MG63 (cell line): ENCODE results near the gene MEIS2. TPM values are rescaled to one million over a fixed set of nuclear protein-coding genes. Genes with fewer than 3 reads are reported as not detected.

Experiments used
- DNase-seq: peaks from one replicate; pipeline ENCODE4 v3.0.0-alpha.2; 2020
- H3K27me3 ChIP-seq: fragments of 250-450 bp; sonication (Bioruptor Pico); 2 replicates; pipeline ENCODE4 v1.5.1; 2020; ENCODE audit warnings: mild to moderate bottlenecking, moderate library complexity
- H3K36me3 ChIP-seq: fragments of 250-450 bp; sonication (Bioruptor Pico); 2 replicates; pipeline ENCODE4 v1.5.1; 2020; ENCODE audit warnings: mild to moderate bottlenecking, moderate library complexity
- H3K4me3 ChIP-seq: fragments of 250-450 bp; sonication (Bioruptor Pico); 2 replicates; pipeline ENCODE4 v1.5.1; 2020; ENCODE audit warnings: mild to moderate bottlenecking, moderate library complexity
- H3K9me3 ChIP-seq: fragments of 250-450 bp; sonication (Bioruptor Pico); 2 replicates; pipeline ENCODE4 v1.5.1; 2020; ENCODE audit warnings: mild to moderate bottlenecking, moderate library complexity
- total RNA-seq: library from RNA; depleted of rRNA; stranded (reverse); fragments of >200 nt; shearing (Covaris generic); gene quantifications from 2 replicates; pipeline ENCODE4 v1.2.3, GENCODE V29; 2014; ENCODE audit warnings: low replicate concordance

Gene MEIS2
- total RNA-seq, 1 experiment from 2014 or later = 2.0 TPM

DNA sequence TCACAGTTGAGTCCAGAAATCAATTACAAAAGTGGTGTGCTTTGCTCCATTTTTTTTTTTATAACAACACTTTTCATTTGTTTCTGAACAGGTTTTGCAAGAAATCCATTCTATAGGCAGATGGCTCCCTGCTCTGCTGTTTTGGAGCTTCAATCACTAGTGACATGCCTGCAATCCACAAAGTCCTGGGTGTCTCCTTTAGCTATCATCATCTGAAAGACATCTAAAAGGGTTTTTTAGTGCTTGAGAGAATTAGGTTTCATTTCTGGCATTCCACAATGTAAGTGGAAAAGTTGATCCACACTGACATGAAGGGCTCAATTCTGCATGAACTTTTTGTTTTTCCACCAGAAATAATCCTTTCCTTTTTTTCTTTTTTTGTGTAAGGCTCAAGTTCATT lies 24.0 kb upstream of the MEIS2 start:
- Histone ChIP-seq H3K9me3 (no peaks in the 10 kb centered on the region), H3K27me3 (no peaks in the 10 kb centered on the region; the same call in none of the 2 replicates), H3K36me3 (no peaks in the 10 kb centered on the region), H3K4me3 (no peak overlapping the region)
- DNase-seq = no peak

DNA sequence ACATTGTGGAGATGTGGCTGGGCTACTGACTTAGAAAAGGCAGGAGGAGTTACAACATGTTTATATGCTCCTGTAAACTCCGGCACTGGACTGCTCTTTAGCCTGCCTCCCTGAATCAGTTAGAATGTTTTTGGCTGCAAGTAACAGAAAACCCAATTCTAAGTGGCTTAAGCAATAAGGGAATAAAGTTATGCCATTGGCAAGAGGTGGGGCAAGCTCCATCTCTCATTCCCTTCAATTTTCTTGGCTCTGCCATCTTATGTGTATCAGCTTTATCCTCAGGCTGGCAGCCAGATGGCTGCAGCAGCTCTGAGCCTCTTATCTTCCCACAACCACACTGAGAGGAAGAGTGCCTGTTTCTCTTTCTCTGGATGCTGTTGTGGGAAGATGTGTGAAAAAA lies 22.4 kb upstream of the MEIS2 start:
- no peaks in the 10 kb centered on the region for H3K36me3 ChIP-seq
- H3K4me3 ChIP-seq = no peak overlapping the region
- H3K27me3 ChIP-seq = no peaks in the 10 kb centered on the region; the same call in none of the 2 replicates
- no peak for DNase-seq
- no peaks in the 10 kb centered on the region for H3K9me3 ChIP-seq

DNA sequence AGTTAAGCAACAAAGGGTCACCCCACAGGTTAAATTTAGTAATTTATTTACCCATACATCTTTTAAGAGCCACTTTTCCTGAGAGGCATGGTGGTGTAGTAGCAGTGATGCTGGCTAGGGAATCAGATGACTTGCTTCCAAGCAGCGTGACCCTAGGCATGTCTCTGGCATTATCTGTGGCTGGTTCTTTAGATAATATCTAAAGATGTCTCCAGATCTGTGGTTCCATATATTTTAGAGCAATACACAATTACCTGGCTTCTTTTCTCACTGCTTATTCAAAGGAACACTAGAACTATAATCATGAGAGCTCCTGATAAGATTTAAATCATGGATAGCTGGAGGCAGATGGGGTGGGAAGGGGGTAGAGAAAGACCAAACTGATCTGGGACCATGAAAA lies 21.1 kb upstream of the MEIS2 start:
- no peaks in the 10 kb centered on the region for H3K9me3 ChIP-seq
- no peak for DNase-seq
- H3K4me3 ChIP-seq = no peak overlapping the region
- H3K36me3 ChIP-seq = no peaks in the 10 kb centered on the region
- no peaks in the 10 kb centered on the region; the same call in none of the 2 replicates for H3K27me3 ChIP-seq

GRCh38 chr15:37117030-37117429 lies 16.7 kb upstream of the MEIS2 start:
- Histone ChIP-seq H3K4me3 (no peak overlapping the region), H3K27me3 (no peaks in the 10 kb centered on the region; the same call in 1 of the 2 replicates), H3K36me3 (no peaks in the 10 kb centered on the region), H3K9me3 (no peaks in the 10 kb centered on the region)
- DNase-seq = no peak

DNA sequence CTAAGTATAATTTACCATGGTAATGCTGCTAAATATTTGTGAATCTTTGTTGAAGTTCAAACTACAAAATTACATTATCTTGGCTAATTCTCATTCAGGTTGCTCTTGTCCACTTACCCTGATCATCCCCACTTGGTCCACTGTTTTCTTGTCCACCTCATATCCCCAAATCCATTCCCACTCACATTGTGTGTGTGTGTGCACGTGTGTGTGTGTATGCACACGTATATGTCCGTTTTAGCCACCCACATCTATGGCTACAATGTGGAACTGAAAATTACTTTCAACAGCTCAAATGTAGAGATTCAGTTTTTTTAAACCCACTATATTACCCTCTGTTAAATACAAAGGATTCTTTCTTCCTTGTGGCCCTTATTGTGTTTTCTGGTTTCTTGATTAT lies 15.2 kb upstream of the MEIS2 start:
- no peak for DNase-seq
- no peaks in the 10 kb centered on the region for H3K36me3 ChIP-seq
- H3K4me3 ChIP-seq = no peak overlapping the region

DNA sequence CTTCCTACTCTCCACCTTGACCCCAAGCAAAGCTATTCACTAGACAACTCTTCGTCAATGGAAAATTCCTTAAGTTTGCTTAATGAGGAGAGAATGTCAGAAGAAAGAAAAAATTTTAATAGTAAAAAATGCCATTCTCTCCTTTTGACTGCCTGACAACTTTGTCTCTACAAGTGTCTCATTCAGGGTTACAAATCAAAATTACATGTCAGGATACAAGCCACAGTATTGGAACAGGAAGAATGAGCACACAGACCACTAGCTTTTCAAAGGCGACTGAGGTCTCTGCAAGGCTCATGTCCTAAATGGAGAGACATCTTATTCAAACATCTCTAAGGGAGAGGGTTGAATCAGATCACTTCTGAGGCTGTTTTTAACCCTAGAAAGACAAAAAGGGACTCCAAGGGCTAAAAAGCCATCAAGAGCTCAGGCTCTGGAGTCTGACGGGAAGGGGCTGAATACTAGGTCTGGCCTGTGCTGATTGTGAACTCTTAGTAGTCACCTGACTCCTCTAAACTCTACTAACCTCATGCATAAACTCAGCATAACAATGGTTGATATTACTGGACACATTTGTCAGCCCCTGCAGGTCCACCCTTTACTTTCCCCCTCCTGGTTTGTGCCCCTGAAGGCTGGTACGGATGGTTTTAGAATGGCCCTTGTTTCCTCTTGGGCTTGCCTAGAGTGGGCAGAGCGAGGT lies 12.8 kb upstream of the MEIS2 start:
- no peaks in the 10 kb centered on the region for H3K9me3 ChIP-seq
- DNase-seq = no peak
- no peaks in the 10 kb centered on the region for H3K36me3 ChIP-seq
- H3K27me3 ChIP-seq = peaks cover 20% of the 10 kb centered on the region
- no peak overlapping the region for H3K4me3 ChIP-seq

More for the DNA sequence above, 15.2 kb upstream of the MEIS2 start:
- peaks cover 1% of the 10 kb centered on the region for H3K27me3 ChIP-seq
- H3K9me3 ChIP-seq = no peaks in the 10 kb centered on the region

DNA sequence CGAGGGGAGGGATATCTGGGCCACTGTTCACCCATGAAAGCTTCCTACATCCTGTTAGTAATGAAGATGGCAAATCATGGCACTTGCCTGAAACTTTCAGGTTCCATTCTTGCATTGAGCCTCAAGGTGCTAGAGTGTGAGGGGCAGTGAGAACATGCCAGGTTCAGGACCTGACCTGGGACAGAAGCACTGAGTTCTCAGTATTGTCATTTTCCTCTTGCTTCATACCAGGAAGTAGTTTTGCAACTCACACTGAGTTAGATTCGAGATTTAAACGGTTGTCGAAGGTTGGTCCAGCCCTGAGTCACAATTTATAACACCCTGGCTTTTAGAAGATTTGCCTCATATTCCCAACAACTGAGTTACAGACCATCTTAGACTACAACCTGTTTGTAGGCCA lies 11.8 kb upstream of the MEIS2 start:
- no peaks in the 10 kb centered on the region for H3K36me3 ChIP-seq
- no peaks in the 10 kb centered on the region for H3K9me3 ChIP-seq
- H3K4me3 ChIP-seq = no peak overlapping the region
- peaks cover 23% of the 10 kb centered on the region for H3K27me3 ChIP-seq
- DNase-seq = no peak

- H3K27me3 ChIP-seq = peaks cover 23% of the 10 kb centered on the region
- no peak overlapping the region for H3K4me3 ChIP-seq
- DNase-seq = no peak
- H3K36me3 ChIP-seq = no peaks in the 10 kb centered on the region
- no peaks in the 10 kb centered on the region for H3K9me3 ChIP-seq
Observed at GRCh38 chr15:37111427-37111717, 11.0 kb upstream of the MEIS2 start.

DNA sequence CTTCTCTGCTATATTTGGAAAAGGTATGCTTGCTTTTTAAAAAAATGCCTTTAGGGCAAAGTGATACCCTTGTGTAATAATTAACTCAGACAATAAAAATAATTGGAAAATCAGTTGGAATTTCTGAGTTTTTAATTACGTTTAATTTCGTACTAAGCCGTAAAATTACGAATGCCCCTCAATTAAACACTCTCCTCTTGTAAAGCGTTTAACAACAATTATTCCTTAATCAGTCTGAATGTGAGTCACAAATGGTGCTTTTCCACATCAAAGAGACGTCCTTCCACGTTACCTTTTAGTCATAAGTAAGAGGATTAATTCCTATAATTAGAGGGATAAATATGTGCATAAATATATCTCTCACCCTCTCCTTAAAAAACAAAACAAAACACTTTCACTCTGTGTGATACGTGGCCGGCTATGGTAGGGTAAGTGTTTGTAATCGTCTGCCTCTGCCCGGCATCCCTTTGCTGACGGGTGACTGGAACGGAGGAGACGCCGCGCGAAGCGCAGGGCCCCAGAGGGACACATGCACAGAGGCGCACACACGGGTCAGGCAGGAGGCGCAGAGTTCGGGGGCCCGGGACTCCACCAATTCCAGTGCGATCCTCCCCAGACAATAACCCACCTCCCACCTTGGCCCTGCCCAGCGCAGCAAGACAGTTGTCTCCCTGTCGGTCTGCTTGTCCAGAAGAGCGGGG lies 9.7 kb upstream of the MEIS2 start:
- Histone ChIP-seq H3K36me3 (no peaks in the 10 kb centered on the region), H3K9me3 (no peaks in the 10 kb centered on the region), H3K27me3 (peaks cover 23% of the 10 kb centered on the region), H3K4me3 (peak overlapping the region; percentile 38; the same call in 1 of the 2 replicates)
- DNase-seq = peak; percentile 21

- H3K27me3 ChIP-seq = peaks cover 25% of the 10 kb centered on the region
- no peak for DNase-seq
Observed at GRCh38 chr15:37109168-37109871, 9.0 kb upstream of the MEIS2 start.

GRCh38 chr15:37108381-37109167 lies 8.2 kb upstream of the MEIS2 start:
- H3K9me3 ChIP-seq = no peaks in the 10 kb centered on the region
- peaks cover 29% of the 10 kb centered on the region for H3K27me3 ChIP-seq
- H3K4me3 ChIP-seq = no peak overlapping the region
- no peak for DNase-seq
- H3K36me3 ChIP-seq = no peaks in the 10 kb centered on the region

More at GRCh38 chr15:37109168-37109871, 9.0 kb upstream of the MEIS2 start:
- Histone ChIP-seq H3K9me3 (no peaks in the 10 kb centered on the region), H3K36me3 (no peaks in the 10 kb centered on the region), H3K4me3 (no peak overlapping the region)

- DNase-seq = no peak
Observed at GRCh38 chr15:37107744-37108380, 7.5 kb upstream of the MEIS2 start.

DNA sequence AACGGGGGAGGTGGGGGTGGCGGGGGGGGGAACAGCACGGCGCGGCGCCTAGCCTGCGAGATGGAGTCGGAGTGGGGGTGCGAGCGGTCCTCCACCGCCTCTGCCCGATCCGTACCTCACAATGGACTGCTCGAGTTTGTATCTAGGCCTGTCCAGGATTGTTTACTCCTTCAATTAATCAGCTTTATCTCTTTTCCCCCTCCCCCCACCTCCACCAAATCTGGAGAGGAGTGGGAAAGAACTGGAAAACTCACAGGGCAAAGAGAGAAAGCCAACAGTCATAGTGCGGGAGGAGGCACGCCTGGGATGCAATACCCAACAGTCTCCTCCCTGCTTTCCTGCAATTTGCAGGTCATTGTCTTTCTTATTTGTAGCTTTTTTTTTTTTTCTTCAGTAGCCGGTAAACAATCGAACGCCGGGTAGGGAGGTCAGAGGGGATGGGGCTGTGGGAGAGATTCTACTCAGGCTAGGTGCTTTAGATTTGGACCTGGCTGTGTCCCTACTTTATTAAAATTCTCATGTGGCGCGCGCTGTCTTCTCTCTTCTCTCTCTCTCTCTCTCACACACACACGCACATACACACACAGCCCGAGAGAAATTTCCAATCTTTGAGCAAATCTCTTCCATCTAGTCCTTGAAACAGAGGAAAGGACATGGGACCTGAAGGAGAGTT lies 6.9 kb upstream of the MEIS2 start:
- Histone ChIP-seq H3K36me3 (no peaks in the 10 kb centered on the region), H3K4me3 (no peak overlapping the region), H3K27me3 (peaks cover 34% of the 10 kb centered on the region), H3K9me3 (no peaks in the 10 kb centered on the region)
- no peak for DNase-seq

More at GRCh38 chr15:37107744-37108380, 7.5 kb upstream of the MEIS2 start:
- no peaks in the 10 kb centered on the region for H3K9me3 ChIP-seq
- no peak overlapping the region for H3K4me3 ChIP-seq
- H3K36me3 ChIP-seq = no peaks in the 10 kb centered on the region
- H3K27me3 ChIP-seq = peaks cover 32% of the 10 kb centered on the region

- no peak for DNase-seq
- H3K36me3 ChIP-seq = no peaks in the 10 kb centered on the region
- H3K4me3 ChIP-seq = no peak overlapping the region
- H3K27me3 ChIP-seq = peaks cover 34% of the 10 kb centered on the region
- H3K9me3 ChIP-seq = no peaks in the 10 kb centered on the region
Observed at GRCh38 chr15:37106490-37107001, 6.2 kb upstream of the MEIS2 start.

DNA sequence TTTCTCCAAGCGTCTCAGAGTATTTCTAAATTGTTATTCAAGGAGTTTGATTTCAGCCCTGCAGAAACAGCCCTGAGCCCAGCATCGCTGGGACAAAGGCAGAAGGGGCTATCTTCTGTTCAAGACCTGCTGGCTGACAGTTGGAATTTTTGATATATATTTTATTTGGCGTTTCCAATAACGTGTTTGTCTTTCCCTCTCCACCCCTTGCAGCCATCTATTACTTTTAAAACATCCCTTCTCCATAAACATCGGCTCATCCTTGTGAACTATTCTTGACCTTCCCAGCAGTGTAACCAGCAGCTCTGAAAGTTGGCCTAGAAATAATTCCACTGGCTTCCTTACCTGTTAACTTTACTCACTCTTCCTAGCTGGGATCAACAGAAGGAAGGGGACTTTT lies 5.5 kb upstream of the MEIS2 start:
- no peaks in the 10 kb centered on the region for H3K9me3 ChIP-seq
- no peak overlapping the region for H3K4me3 ChIP-seq
- H3K27me3 ChIP-seq = peaks cover 34% of the 10 kb centered on the region
- H3K36me3 ChIP-seq = no peaks in the 10 kb centered on the region
- no peak for DNase-seq

GRCh38 chr15:37105029-37105428 lies 4.7 kb upstream of the MEIS2 start:
- no peaks in the 10 kb centered on the region for H3K9me3 ChIP-seq
- no peaks in the 10 kb centered on the region for H3K36me3 ChIP-seq
- peaks cover 28% of the 10 kb centered on the region for H3K27me3 ChIP-seq
- no peak overlapping the region for H3K4me3 ChIP-seq
- no peak for DNase-seq
